NCI-H2171 treated with DMSO at 0.1 percent for 48 hours (cell line): Measurements from ENCODE around the gene ELK3.
A peak's percentile ranks its signal among the peaks of the same experiment; 100 is the strongest.

ENCODE experiments used
- DNase-seq: peaks from one replicate; lab custom pipeline; 2025; lab: John Stamatoyannopoulos, UW

Gene ELK3

GRCh38 chr12:96189781-96190180 lies 4.4 kb upstream of the ELK3 start:
- DNase-seq, result no peak

GRCh38 chr12:96190413-96191108 lies 3.6 kb upstream of the ELK3 start:
- DNase-seq, result no peak

GRCh38 chr12:96192926-96193573 lies 1.1 kb upstream of the ELK3 start:
- DNase-seq, result no peak

GRCh38 chr12:96194576-96194889 lies 358 bp downstream of the ELK3 start:
- DNase-seq, result no peak

GRCh38 chr12:96194971-96195844 lies 1.0 kb downstream of the ELK3 start:
- peak; percentile 32 for DNase-seq

- no peak for DNase-seq
Measured at GRCh38 chr12:96195845-96196451, 1.8 kb downstream of the ELK3 start.

GRCh38 chr12:96196781-96197180 lies 2.6 kb downstream of the ELK3 start:
- no peak for DNase-seq

GRCh38 chr12:96197503-96198272 lies 3.5 kb downstream of the ELK3 start:
- DNase-seq, result no peak

- DNase-seq, result no peak
Measured at GRCh38 chr12:96198965-96199364, 4.8 kb downstream of the ELK3 start.

GRCh38 chr12:96199464-96199863 lies 5.3 kb downstream of the ELK3 start:
- DNase-seq, result no peak

GRCh38 chr12:96201272-96202227 lies 7.4 kb downstream of the ELK3 start:
- DNase-seq, result no peak

- no peak for DNase-seq
Measured at GRCh38 chr12:96204381-96204780, 10.2 kb downstream of the ELK3 start.

GRCh38 chr12:96205908-96206307 lies 11.7 kb downstream of the ELK3 start:
- DNase-seq, result no peak

GRCh38 chr12:96206936-96207662 lies 12.9 kb downstream of the ELK3 start:
- no peak for DNase-seq

GRCh38 chr12:96208346-96208745 lies 14.2 kb downstream of the ELK3 start:
- no peak for DNase-seq

GRCh38 chr12:96208801-96209549 lies 14.8 kb downstream of the ELK3 start:
- DNase-seq, result peak; percentile 72

GRCh38 chr12:96210376-96211055 lies 16.3 kb downstream of the ELK3 start:
- DNase-seq, result no peak

GRCh38 chr12:96211988-96212387 lies 17.8 kb downstream of the ELK3 start:
- DNase-seq, result no peak
